Measurements from ENCODE around the gene CDHR1.

GRCh38 chr10:84156768-84157167 is 37.6 kb upstream of the CDHR1 start:
- TF ChIP-seq CTCF (IDR thresholded peaks at IDR 0.05) (no peak), ZFX (IDR thresholded peaks at IDR 0.05; ENCODE audit: borderline replicate concordance) (no peak)
